Measurements from ENCODE around the gene FBXO36. TPM values are rescaled to one million over a fixed set of nuclear protein-coding genes. Genes with fewer than 3 reads are reported as not detected.

Gene FBXO36
- total and polyA plus RNA-seq, 2 of the 8 experiments (the other 6 are each of a cell fraction or from before 2014, with no cell fraction given), result 3.4 TPM

- no peak for TF ChIP-seq ASH2L (IDR thresholded peaks at IDR 0.05; ENCODE audit: low read length)
Measured at GRCh38 chr2:229874647-229875046, 47.7 kb upstream of the FBXO36 start (continued).
